Esophagus muscularis mucosa (tissue), 2 donors: Measurements from ENCODE around the gene TVP23A.

ENCODE experiments used
- POLR2A ChIP-seq: fragments of 450-650 bp; IDR thresholded peaks from one replicate; pipeline ENCODE4 v1.6.1; 2017; ENCODE audit warnings: antibody characterized with exemption, moderate library complexity, mild to moderate bottlenecking, low read depth
- POLR2AphosphoS5 ChIP-seq, 2 donors: sonication (generic); formaldehyde crosslinking; IDR thresholded peaks; one replicate each; pipeline ENCODE4 v1.6.1; 2017; ENCODE audit warnings: antibody characterized with exemption in 2 of 2

- TF ChIP-seq POLR2AphosphoS5 (IDR thresholded peaks at IDR 0.05) (no peak), POLR2A (no peak)
Measured at GRCh38 chr16:10817514-10817913, 1.1 kb downstream of the TVP23A start.
